ENCODE measurements around the gene COPZ2.

COPZ2 gene

GRCh38 chr17:47978324-47978723, 59.3 kb downstream of the COPZ2 start:
- DNase-seq (ENCODE audit: low read depth) = peak; percentile 79
- peak; percentile 81 for TF ChIP-seq CTCF (IDR thresholded peaks at IDR 0.05; ENCODE audit: insufficient read depth, low read depth, low read length, missing control alignments)
- H3K4me3 ChIP-seq (ENCODE audit: low read depth, low read length) = no peak overlapping the region
